T-helper 22 cell (primary cell): ENCODE results near the gene DUSP7.
"Not testable (repeated sequence)": the region's sequence is repeated elsewhere in the genome, so short reads cannot be mapped to it uniquely, and the experiment has no call there.

Source experiments
- DNase-seq: peaks from one replicate; pipeline ENCODE4 v3.0.0-alpha.2; 2020; ENCODE audit warnings: low read depth

The DUSP7 gene

DNA sequence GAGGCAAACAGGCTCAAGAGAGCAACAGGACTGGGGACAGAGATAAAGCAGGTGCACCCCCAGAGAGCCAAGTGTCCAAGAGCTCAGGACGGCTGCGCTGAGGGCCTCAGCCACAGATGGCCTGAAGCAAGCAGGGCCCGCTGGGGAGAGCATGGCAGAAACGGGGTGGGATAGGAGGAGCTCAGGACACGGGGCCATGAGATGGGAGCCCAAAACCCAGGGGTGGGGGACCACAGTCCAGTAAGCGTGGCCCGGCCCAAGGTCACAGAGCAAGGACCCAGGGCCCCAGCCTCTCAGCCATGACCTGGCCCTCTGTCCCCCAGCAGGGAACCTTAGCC, 9.5 kb downstream of the DUSP7 start:
- DNase-seq, result no peak

- no peak for DNase-seq
Measured at GRCh38 chr3:52046186-52046901, 10.0 kb downstream of the DUSP7 start.

GRCh38 chr3:52044869-52045619, 11.3 kb downstream of the DUSP7 start:
- DNase-seq, result no peak

- DNase-seq, result no peak
Measured at GRCh38 chr3:52043750-52044149, 12.6 kb downstream of the DUSP7 start.

GRCh38 chr3:52043039-52043438, 13.3 kb downstream of the DUSP7 start:
- not testable (repeated sequence) for DNase-seq

GRCh38 chr3:52041118-52041731, 15.1 kb downstream of the DUSP7 start:
- no peak for DNase-seq

- no peak for DNase-seq
Measured at GRCh38 chr3:52040600-52040999, 15.8 kb downstream of the DUSP7 start.

DNA sequence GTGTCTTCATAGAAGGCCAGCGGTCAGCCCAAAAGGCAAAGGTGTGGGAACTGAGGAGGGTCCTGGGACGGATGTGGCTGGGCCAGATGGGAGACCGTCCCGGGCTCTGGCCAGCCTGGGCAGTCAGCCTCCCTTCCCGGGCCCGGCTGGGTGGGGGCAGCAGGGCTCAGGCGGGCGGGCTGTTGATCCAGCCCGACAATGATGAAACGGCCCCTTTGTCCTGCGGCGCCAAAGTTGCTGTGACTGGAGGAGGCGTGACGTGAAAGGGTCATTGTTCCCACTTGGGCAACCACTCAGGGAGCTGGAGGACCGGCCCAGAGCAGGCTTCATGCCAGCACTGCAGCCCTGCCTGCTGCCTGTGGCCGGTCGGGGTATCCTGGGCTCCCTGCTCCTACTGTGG, 16.5 kb downstream of the DUSP7 start:
- no peak for DNase-seq

DNA sequence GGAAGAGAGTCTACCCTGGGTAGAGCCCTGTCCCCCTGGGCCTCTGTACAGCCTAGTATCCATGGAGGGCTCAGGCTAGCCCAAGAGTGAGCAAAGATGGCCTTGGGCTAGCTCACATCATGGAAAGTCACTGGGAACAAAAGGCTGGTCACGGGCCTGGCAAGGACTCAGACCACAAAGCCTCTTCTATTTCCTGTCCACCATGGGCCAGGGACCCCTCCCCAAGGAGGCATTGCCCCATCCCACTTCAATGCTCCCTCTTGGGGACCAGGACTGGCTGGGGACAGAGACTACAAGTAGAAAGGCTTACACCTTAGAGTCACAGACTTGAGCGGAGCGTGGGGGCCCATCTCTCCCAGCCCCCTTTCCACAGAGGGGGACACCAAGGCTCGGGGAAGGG, 16.9 kb downstream of the DUSP7 start:
- DNase-seq, result no peak

DNA sequence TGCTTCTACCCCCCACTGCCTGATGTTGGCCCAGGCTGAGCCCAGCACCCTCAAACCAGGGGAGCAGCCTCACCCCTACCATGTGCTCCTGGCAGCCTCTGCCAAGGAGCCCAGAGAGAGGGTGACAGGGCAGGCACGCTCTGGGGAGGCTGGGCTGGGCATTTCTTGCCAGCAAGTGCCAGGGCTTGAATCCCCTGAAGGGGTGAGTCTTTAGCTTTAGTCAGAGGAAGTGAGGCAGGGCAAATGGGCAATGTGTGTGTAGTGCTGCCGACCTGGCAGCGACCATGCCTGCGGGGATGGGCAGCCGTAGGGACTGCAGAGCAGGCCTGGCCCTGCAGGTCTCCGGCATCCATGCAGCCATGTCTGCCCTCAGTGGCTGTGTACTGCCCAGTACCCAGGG, 18.1 kb downstream of the DUSP7 start:
- DNase-seq, result no peak

DNA sequence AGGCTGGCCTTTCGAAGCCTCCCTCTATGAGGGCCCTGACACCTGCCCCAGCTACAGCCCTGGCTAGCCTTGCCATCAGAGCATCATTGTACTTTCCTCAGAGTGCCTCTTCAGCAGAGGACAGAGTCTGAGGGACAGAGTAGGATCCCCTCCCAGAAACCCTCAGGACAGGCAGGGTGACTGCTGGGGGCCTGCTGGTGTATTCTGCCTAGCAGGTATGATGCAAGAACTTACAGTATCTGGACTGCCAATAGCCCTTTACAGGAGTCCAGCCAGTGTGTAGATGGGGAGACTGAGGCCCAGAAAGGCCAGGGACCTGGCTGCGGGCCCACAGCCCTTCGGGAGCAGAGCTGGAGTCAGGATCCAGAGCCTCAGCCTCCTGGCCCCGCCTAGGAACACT, 19.1 kb downstream of the DUSP7 start:
- DNase-seq, result no peak

DNA sequence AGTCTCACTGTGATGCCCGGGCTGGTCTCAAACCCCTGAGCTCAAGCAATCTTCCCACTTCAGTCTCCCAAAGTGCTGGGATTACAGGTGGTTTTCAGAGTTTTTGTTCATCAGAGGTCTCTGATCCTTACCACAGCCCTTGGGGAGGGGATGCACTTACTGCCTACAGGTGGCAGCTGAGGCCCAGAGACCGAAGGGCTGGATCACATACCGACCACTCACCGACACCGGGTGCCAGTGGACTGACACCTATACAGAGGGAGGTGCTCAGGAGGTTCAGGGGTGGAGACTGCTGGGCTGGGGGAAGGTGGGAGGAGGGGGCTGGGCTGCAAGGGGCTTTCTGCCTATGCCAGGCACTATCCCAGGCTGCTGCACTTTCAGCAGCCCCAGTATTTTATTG, 19.5 kb downstream of the DUSP7 start:
- no peak for DNase-seq

DNA sequence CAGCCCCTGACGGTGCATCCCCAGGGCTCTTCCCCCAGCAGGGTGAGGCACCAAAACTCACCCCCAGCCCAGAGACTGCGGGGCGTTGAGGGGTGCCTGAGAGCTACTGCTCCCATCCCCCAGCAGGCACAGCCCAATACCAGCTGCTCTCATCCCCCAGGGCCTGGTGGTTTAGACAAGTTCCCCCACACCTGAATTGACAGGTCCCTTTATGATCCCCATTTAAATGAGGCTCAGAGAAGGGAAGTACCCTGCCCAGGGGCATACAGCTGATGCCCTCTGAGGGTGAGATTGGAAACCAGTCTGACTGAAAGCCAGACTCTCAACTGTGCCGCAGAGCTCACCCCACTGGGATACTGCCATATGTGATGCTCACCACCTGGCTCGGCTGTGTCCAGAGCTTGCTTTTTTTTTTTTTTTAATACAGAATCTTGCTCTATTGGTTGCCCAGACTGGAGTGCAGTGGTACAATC, 20.1 kb downstream of the DUSP7 start:
- no peak for DNase-seq

- no peak for DNase-seq
Measured at GRCh38 chr3:52034651-52035050, 21.7 kb downstream of the DUSP7 start.

- DNase-seq, result no peak
Measured at GRCh38 chr3:52034212-52034611, 22.2 kb downstream of the DUSP7 start.

- DNase-seq, result not testable (repeated sequence)
Measured at GRCh38 chr3:52033748-52034147, 22.6 kb downstream of the DUSP7 start.

GRCh38 chr3:52032702-52033408, 23.5 kb downstream of the DUSP7 start:
- no peak for DNase-seq

DNA sequence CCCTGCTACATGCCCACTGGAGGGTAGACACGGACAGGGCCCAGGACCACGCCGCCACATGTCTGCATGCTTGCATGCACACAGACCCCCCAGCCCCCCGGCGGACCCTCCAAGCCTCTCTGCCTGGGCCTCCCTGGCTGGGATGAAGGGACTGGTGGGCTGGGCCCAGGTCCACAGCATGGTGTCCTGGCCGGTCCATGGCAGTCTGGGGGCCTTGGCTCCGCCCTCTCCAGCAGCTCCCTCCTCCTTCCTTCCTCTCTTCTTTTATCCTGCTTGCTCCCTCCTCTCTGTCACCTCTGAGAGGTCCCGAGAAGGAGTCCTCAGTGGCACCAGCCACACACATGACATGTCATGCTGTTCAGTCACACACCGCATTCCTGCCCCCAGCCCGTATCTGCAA, 24.5 kb downstream of the DUSP7 start:
- DNase-seq, result no peak

- DNase-seq, result no peak
Measured at GRCh38 chr3:52030714-52031310, 25.6 kb downstream of the DUSP7 start.

DNA sequence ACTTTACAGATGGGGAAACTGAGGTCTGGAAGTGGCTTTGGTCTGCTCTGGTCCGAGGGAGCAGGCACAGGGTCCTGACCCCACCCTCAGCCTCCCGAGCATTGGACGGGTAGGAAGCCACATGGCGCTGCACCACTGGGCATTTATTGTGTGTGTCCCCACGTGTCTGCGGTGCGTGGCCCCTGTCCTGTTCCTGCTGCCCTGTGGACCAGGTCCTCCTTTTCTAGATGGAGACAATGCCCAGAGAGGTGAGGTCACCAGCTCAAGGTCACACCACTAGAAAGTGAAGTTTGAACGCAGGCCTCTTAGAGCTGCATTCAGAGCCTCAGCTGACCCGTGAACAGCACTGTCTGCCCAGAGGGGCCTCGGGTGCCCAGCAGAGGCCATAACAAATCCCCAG, 26.8 kb downstream of the DUSP7 start:
- no peak for DNase-seq

- no peak for DNase-seq
Measured at GRCh38 chr3:52029053-52029452, 27.3 kb downstream of the DUSP7 start.

DNA sequence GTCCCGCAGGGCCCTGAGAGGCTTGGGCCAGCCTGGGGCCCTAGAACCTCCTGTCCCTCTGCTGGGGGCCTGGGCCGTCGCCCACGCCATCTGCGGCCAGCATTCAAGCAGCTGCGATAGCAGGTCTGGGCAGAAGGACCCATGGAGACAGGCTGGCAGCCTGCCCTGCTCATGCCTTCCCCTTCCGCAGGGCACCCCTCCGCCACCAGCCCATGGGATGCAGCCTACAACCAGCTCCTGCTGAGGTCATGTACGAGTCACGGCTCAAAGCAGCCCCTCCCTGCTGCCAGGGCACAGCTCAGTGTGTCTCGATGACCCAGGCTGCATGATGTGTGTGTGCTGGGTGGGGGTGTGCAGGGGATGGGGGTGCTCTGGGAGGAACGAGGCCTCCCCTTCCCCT, 27.8 kb downstream of the DUSP7 start:
- DNase-seq, result no peak
